Astrocyte (in vitro differentiated cells and primary cell): ENCODE measurements around the gene GABRQ.

Source experiments
- EZH2 ChIP-seq: IDR thresholded peaks from 2 replicates; pipeline ENCODE4 v1.6.1; 2012; ENCODE audit warnings: mild to moderate bottlenecking, low read length, inconsistent platforms; ENCODE audit not compliant: insufficient read depth
- TF ChIP-seq, protein P1 (sequence below): IDR thresholded peaks from 2 replicates; pipeline ENCODE4 v1.5.1; 2011; ENCODE audit warnings: low read depth, mild to moderate bottlenecking, inconsistent platforms, low read length, moderate library complexity; ENCODE audit not compliant: insufficient read depth

DNA sequence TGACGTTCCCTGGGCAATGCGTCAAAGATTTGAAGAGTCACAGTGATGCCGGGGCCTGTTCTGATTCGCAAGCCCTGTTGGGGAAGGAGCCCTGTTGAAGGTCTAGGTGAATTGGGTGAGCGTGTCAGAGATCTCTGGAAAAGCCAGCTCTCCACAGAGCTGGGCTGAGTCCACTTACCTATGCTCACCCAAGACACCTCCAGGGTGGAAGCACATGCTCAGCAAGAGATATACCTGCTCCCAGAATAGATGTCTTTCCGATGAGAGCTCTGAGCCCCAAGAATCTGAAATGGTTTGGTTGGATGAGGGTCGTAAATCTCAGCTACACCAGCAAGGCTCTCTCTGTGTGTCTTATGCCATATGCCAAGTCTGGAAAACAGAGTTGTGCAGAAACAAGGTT, 1.7 kb downstream of the GABRQ start:
- TF ChIP-seq, protein P1, sequence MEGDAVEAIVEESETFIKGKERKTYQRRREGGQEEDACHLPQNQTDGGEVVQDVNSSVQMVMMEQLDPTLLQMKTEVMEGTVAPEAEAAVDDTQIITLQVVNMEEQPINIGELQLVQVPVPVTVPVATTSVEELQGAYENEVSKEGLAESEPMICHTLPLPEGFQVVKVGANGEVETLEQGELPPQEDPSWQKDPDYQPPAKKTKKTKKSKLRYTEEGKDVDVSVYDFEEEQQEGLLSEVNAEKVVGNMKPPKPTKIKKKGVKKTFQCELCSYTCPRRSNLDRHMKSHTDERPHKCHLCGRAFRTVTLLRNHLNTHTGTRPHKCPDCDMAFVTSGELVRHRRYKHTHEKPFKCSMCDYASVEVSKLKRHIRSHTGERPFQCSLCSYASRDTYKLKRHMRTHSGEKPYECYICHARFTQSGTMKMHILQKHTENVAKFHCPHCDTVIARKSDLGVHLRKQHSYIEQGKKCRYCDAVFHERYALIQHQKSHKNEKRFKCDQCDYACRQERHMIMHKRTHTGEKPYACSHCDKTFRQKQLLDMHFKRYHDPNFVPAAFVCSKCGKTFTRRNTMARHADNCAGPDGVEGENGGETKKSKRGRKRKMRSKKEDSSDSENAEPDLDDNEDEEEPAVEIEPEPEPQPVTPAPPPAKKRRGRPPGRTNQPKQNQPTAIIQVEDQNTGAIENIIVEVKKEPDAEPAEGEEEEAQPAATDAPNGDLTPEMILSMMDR = no peak
- no peak for TF ChIP-seq EZH2
